ENCODE data around the gene TAF6.
A peak's percentile ranks its signal among the peaks of the same experiment; 100 is the strongest.

The TAF6 gene

GRCh38 chr7:100091411-100092181 lies 27.6 kb downstream of the TAF6 start:
- no peak for DNase-seq

- DNase-seq = peak; percentile 65
These were observed 28.4 kb downstream of the TAF6 start for GRCh38 chr7:100090527-100091410.

GRCh38 chr7:100089458-100090196 lies 29.5 kb downstream of the TAF6 start:
- no peak for DNase-seq

- DNase-seq = no peak
These were observed 30.3 kb downstream of the TAF6 start, which contains the start of gene COPS6 for GRCh38 chr7:100088621-100089457. TSS of gene COPS6 (plus strand) at chr7:100088969. CDS start at chr7:100088991, 22 bp downstream.

- no peak for DNase-seq
These were observed 31.0 kb downstream of the TAF6 start for GRCh38 chr7:100088095-100088620.

GRCh38 chr7:100087055-100087750 lies 32.0 kb downstream of the TAF6 start:
- no peak for DNase-seq

GRCh38 chr7:100085515-100085914 lies 33.6 kb downstream of the TAF6 start:
- no peak for DNase-seq

- no peak for DNase-seq
These were observed 36.2 kb downstream of the TAF6 start for GRCh38 chr7:100082978-100083377.

- peak; percentile 86 for DNase-seq
These were observed 37.5 kb downstream of the TAF6 start, which contains the start of gene ZNF3 for GRCh38 chr7:100081535-100082102. TSS of gene ZNF3 (minus strand) at chr7:100081723. CDS start at chr7:100077357, 4,366 bp downstream.

GRCh38 chr7:100080907-100081534 lies 38.1 kb downstream of the TAF6 start:
- DNase-seq = no peak

GRCh38 chr7:100079024-100079560 lies 40.1 kb downstream of the TAF6 start:
- no peak for DNase-seq

GRCh38 chr7:100077205-100077604 lies 42.0 kb downstream of the TAF6 start:
- no peak for DNase-seq

GRCh38 chr7:100075418-100075817 lies 43.7 kb downstream of the TAF6 start:
- no peak for DNase-seq

GRCh38 chr7:100074841-100075240 lies 44.3 kb downstream of the TAF6 start:
- no peak for DNase-seq

GRCh38 chr7:100072462-100072861 lies 46.7 kb downstream of the TAF6 start:
- DNase-seq = no peak

GRCh38 chr7:100071018-100071723 lies 48.0 kb downstream of the TAF6 start:
- DNase-seq = no peak

- DNase-seq = no peak
These were observed 49.2 kb downstream of the TAF6 start for GRCh38 chr7:100069991-100070390.

- DNase-seq = no peak
These were observed 52.2 kb downstream of the TAF6 start for GRCh38 chr7:100066953-100067352.

- DNase-seq = no peak
These were observed 53.5 kb downstream of the TAF6 start for GRCh38 chr7:100065452-100066186.
